Activated T-helper 9 cell treated with anti-CD3 and anti-CD28 coated beads, Interleukin-2, amount 50 U/mL, for 16 hours (primary cell): ENCODE results near the gene PRSS12.

ENCODE experiments used
- DNase-seq: peaks from one replicate; pipeline ENCODE4 v3.0.0-alpha.2; 2020; ENCODE audit warnings: low read depth

The PRSS12 gene

GRCh38 chr4:118357601-118358000, 4.8 kb upstream of the PRSS12 start:
- DNase-seq = no peak

GRCh38 chr4:118356731-118357130, 3.9 kb upstream of the PRSS12 start:
- DNase-seq = no peak

DNA sequence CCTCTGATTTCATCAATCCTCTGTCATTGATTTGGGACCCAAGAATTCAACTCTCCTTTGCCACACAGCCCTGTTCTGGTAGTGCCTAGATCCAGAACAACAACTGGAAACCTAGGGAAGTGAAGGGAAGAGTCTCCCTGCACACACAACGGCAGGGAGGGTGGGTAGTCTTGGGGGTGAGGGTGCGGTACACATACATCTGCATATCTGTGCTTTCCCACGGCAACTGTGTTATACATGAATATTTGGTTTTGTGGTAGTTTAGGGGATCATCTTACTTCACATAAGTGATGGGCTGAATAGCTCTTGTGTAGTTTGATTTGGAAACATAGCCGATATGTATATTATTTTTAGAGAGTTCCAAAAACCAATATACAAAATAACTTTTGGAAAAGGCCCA, 3.3 kb upstream of the PRSS12 start:
- DNase-seq = no peak

- DNase-seq = no peak
These were observed 2.1 kb upstream of the PRSS12 start for GRCh38 chr4:118354913-118355312.

GRCh38 chr4:118353534-118354030, 779 bp upstream of the PRSS12 start:
- DNase-seq = no peak

DNA sequence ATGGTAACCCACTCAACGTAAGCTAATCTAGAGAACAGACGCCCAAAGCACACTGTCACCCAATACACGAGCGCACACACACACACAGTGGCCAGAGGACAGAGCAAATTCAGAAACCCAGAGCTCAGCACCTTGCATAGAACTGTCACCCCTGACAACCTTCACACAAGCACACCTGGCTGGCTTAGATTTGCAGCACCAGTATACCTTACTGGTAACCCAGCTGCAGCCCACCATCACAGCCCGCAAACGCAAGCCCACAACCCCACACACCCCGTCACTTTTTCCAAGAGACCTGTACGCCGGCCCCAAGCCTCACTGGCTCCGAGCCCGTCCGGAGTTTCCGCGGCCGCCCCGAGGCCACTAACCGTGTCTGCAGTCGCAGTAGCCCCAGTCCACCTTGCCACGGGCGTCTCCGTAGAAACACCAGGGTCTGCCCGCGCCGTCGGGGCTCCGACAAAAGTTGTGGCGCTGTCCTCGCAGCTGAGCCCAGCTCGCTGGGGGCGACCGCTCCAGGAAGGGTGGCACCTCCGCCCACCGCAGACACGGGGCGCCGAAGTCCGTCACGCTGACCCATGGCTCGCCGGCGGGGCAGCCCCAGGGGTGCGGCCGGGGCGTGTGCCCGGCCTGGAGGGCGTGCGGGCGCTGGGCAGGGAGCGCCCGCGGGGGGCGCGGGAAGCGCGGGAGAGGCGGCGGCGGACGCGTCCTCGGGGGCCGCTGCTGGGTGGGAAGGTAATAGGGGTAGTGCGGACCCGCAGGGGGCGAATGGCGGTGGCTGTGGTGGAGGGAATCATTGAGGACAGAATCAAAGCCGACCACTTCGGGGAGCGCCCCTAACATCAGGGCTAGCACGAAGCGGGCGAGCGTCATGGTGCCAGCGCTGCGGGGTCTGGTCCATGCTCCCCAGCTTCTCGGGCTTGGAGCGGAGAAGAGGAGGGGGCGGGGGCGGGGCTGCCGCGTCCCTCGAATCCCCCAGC, 664 bp downstream of the PRSS12 start:
- DNase-seq = no peak

DNA sequence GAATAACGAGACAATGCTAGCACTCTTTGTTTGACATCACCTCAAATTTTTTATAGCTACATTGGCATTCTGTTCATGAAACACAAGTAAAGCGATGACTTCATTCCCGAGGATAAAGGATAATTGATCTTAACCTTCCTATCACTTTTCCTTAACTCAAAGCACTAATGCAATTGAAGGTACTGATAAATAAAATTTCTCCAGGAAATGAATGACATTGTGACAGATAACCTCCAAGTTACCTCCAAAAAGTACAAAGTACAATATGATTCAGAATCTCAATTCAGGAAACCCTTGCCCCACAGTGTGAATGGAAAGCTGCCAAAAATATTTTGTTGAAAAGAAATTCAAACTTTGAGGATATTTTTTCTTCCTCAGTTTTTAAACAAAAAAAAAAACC, 1.8 kb downstream of the PRSS12 start:
- DNase-seq = no peak

DNA sequence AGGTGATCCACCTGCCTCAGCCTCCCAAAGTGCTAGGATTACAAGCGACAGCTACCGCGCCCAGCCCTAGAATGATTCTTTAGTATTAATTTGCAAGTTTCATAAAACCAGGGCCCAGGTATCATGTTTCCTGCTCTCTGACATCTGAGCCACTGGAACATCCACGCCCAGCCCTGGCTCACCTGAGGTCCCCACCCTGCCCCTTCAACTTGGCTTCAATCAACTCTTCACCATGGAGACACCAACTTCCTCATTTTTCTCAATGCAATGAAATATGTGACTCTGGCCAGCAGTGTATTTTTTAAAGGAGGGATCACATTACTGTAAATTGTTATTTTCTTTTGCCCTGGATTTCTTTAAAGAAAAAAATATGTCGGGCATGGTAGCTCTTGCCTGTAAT, 3.9 kb downstream of the PRSS12 start:
- no peak for DNase-seq

- no peak for DNase-seq
These were observed 6.3 kb downstream of the PRSS12 start for GRCh38 chr4:118346495-118346894.

GRCh38 chr4:118345813-118346212, 7.0 kb downstream of the PRSS12 start:
- DNase-seq = no peak

DNA sequence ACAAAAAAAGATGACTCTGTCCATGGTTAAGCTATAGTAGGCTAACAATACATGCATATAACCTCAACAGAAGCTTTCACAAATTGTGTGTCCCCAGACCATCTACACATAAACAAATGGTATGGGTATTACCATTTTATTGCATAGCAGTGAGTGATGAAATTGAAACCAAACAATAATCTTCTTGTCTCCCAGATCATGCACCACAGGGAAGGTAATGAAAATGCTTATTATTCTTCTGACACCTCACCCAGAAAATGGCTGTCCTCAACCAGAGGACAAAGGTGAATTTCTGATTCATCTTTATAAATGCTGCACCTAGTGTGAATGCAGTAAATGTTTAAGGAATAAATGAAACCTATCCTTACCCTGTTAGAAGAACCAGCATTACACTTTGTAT, 8.0 kb downstream of the PRSS12 start:
- DNase-seq = no peak

- DNase-seq = no peak
These were observed 9.3 kb downstream of the PRSS12 start for GRCh38 chr4:118343501-118343900.

GRCh38 chr4:118340109-118340508, 12.7 kb downstream of the PRSS12 start:
- no peak for DNase-seq

GRCh38 chr4:118338981-118339765, 13.6 kb downstream of the PRSS12 start:
- no peak for DNase-seq

DNA sequence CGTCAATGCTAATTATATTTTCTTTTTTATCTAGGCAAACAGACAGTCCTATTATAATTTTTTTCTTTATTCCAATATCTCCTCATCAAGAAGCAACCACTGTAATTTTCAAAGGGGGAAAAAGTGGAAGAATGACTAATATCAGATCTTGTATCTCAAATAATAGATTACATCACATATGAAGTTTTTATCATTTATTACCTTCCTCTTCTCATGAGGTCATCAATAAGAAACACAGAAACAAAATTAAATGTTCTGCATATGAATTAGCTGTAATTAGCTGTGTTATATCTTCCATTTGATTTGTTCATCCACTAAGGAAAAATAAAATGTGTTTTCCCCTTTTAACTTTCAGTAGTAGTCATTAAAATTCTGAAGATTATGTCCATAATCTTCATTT, 14.3 kb downstream of the PRSS12 start:
- no peak for DNase-seq

- DNase-seq = no peak
These were observed 14.8 kb downstream of the PRSS12 start for GRCh38 chr4:118337954-118338353.

- no peak for DNase-seq
These were observed 17.0 kb downstream of the PRSS12 start for GRCh38 chr4:118335774-118336173.

GRCh38 chr4:118335324-118335723, 17.5 kb downstream of the PRSS12 start:
- DNase-seq = no peak

DNA sequence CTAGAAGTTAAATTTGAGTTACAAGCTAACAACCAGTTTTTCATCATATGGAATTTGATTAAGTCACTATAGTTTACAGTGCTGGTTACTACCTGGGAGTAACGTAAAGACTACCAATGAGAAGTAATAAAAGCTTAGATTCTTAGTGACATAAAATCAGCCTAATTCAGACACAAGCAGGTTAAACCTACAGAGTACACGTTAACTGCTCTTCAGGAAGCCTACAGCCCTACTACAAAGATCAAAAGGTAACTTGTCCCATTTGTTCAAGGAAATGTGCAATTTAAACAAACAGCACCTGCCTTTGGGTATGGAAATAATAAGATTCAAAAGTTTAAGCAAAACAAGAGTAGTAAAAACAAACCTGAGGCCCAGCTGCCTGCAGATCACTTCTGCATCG, 21.5 kb downstream of the PRSS12 start:
- no peak for DNase-seq

GRCh38 chr4:118329849-118330248, 23.0 kb downstream of the PRSS12 start:
- no peak for DNase-seq

- no peak for DNase-seq
These were observed 25.1 kb downstream of the PRSS12 start for GRCh38 chr4:118327554-118328241.

- DNase-seq = no peak
These were observed 26.2 kb downstream of the PRSS12 start for GRCh38 chr4:118326585-118326984.
